Amniotic stem cell (primary cell): ENCODE measurements around the gene SH3TC1.

Experiments
- DNase-seq: peaks from one replicate; lab custom pipeline; 2025; lab: John Stamatoyannopoulos, UW

The SH3TC1 gene

GRCh38 chr4:8262637-8263322, 63.7 kb downstream of the SH3TC1 start:
- no peak for DNase-seq

- no peak for DNase-seq
These were observed 64.3 kb downstream of the SH3TC1 start for GRCh38 chr4:8263397-8263796.

- DNase-seq = no peak
These were observed 65.0 kb downstream of the SH3TC1 start for GRCh38 chr4:8264106-8264505.

- DNase-seq = no peak
These were observed 66.3 kb downstream of the SH3TC1 start for GRCh38 chr4:8265171-8265929.

GRCh38 chr4:8266088-8266487, 67.0 kb downstream of the SH3TC1 start:
- DNase-seq = no peak

- DNase-seq = no peak
These were observed 67.4 kb downstream of the SH3TC1 start for GRCh38 chr4:8266508-8266907.

- no peak for DNase-seq
These were observed 68.0 kb downstream of the SH3TC1 start for GRCh38 chr4:8267077-8267476.

- DNase-seq = no peak
These were observed 69.1 kb downstream of the SH3TC1 start for GRCh38 chr4:8268211-8268610.

- no peak for DNase-seq
These were observed 69.9 kb downstream of the SH3TC1 start for GRCh38 chr4:8268901-8269534.

- DNase-seq = no peak
These were observed 70.7 kb downstream of the SH3TC1 start, which contains the start of gene HTRA3 for GRCh38 chr4:8269535-8270417. TSS of gene HTRA3 (plus strand) at chr4:8269754. CDS start at chr4:8269969, 215 bp downstream.

- DNase-seq = no peak
These were observed 71.3 kb downstream of the SH3TC1 start for GRCh38 chr4:8270418-8270771.

- no peak for DNase-seq
These were observed 72.1 kb downstream of the SH3TC1 start for GRCh38 chr4:8270912-8271815.

- DNase-seq = no peak
These were observed 72.7 kb downstream of the SH3TC1 start for GRCh38 chr4:8271821-8272220.

GRCh38 chr4:8272472-8273428, 73.7 kb downstream of the SH3TC1 start:
- DNase-seq = no peak

GRCh38 chr4:8273450-8273849, 74.4 kb downstream of the SH3TC1 start:
- no peak for DNase-seq

- no peak for DNase-seq
These were observed 75.1 kb downstream of the SH3TC1 start for GRCh38 chr4:8274066-8274652.

GRCh38 chr4:8274765-8275547, 75.9 kb downstream of the SH3TC1 start:
- DNase-seq = peak; percentile 23

- DNase-seq = no peak
These were observed 76.4 kb downstream of the SH3TC1 start for GRCh38 chr4:8275548-8275910.
